GM21717 (cell line): ENCODE data around the gene HADHA.

Experiments
- ATAC-seq: cut with Tn5 transposase; IDR thresholded peaks from one replicate; pipeline ENCODE4 v1.9.1; 2021; ENCODE audit warnings: mild to moderate bottlenecking, moderate library complexity; ENCODE audit not compliant: unreplicated experiment

HADHA gene

DNA sequence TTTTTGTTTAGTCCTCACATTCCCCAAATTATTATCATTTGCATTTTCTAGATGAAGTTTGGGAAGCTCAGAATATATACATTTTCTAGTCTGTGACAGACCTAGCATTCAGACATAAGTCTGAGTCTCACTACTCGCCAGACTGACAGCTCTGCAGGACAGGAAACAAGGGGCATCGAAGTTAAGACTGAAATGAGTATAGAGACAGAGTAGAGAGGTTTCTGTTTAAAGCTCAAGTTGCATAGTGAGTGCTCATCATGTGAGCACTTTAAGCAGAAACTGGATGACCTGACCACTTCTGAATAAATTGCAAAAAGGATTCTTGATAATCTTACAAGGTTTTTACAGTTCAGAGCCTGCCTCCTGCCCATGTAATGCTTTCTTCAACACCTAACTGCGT lies 1.4 kb upstream of the HADHA start:
- peak; percentile 45 for ATAC-seq

DNA sequence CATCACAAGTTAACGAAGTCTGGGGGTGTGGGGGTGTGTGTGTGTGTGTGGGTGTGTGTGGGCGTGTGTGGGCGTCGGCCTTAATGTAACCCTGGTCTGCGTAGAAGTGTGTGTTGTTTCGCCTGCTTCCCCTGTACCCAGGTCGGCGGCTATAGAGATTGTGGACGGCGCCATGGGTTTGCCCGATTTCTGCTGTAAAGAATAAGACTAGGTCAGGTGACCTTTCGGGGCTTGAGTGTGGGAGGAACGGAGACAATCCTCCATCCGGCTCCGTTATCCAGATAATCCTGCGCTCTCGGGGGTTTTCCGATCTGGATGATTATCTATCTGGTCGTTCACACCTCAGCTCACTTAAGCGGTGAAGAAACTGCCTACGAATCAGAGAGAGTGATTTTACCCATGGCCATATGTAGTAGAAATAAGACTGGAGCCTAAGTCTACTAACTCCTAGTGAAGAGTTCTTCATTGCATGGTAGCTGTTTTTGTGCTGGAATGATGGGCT lies 850 bp upstream of the HADHA start:
- peak; percentile 15 for ATAC-seq

DNA sequence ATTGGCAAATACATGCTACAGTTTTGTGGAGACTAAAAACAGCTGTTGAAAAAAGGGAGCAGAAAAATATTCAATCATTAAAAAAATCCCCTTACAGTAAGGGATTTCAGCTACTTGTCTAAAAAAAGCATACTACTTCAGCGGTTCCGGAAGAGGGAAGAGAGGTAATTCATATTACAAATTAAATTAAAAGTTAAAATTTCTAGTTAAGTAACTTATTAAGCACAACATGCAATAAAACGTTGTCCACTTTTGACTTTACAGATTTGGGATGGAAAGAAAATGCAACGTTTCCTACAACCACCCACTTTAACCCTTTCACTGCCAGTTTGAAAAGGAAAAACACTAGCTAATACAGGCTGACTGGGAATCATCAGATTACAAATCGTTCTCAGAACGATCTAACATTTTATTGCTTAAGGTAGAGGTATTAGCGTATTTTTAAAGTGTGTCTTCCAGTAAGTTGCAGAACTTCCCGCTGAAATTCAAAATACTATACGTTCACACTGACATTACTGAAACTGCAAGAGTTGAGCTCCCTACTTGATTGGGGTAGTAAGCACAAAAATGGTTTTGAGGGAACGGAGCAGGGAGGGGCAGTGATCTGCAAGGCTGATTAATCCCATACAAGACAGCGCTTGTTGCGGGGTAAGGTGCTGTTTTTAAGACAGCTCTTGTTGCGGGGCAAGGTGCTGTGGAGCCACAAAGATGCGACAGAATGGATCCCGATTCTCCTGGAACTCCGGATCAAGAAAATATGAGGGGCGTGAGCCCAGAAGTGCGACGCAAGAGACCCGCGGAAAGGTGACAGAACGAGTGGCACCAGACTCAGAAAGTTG lies 743 bp downstream of the HADHA start:
- ATAC-seq = no peak

DNA sequence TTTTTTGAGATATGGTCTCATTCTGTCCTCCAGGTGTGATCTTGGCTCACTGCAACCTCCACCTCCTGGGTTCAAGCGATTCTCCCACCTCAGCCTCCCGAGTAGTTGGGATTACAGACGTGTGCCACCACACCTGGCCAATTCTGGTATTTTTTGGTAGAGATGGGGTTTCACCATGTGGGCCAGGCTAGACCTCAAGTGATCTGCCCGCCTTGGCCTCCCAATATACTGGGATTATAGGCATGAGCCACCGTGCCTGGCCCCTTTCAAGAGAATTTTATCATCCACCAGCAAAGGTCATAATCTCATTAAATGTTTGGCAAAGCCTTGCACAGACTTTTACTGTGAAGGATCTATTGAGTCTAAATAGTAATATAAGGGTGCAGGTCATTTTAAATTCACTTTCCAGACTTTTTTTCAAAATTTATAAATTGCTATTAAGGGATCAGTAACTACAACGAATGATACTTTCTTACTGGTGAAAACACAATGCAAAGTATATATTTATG lies 2.5 kb downstream of the HADHA start:
- no peak for ATAC-seq

DNA sequence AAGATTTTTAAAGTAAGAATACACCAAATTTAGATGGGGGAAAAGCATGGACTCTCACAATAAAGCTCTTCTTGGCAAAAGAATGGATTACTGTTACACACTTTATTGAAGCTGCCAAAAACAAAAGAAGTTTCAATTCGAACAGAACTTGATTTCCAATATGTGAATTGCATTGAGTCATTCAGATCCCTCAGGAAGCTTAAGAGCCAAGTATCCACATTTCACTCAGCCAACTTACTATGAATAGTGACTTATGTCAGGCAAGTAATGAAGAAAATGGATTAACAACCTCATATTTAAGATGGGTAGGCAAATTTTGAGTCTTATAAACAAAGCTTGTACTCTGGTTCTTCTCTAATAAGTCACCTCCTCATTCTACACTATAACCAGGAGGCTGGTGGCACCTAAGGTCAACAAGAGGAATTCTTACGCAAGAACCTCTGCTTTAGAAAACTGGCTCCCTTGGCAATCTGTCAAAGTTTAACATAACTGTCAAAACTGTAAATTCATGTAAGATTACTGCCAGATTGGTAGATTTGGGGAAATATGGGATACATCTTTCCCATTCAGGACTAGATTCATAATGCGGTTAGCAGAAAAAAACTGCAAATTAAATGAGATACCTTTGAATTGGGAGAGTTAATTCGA lies 6.0 kb downstream of the HADHA start:
- ATAC-seq = no peak

DNA sequence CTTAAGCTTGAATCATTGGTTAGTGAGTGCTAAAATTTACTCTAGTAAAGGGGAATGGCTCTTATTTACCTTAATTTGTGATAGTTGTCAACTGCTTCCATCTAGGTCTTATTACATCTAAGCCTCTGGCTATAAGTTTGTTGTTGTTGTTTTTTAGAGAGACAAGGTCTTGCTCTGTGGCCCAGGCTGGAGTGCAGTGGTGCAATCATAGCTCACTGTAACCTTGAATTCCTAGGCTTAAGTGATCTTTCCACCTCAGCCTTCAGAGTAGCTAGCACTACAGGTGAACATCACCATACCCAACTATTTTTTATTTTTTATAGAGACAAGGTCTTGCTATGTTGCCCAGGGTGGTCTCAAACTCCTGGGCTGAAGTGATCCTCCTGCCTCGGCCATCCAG lies 6.6 kb downstream of the HADHA start:
- no peak for ATAC-seq

DNA sequence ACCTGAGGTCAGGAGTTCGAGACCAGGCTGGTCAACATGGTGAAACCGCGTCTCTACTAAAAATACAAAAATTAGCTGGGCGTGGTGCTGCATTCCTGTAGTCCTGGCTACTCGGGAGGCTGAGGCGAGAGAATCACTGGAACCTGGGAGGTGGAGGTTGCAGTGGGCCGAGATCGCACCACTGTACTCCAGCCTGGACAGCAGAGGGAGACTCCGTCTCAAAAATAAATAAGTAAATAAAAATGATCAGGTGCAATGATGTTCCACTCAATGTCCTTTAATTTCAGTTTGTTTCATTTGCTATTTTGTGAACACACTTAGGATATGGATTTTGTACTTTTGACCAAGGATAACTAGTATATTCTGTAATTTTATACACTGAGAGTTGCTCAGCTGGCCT lies 9.3 kb downstream of the HADHA start:
- ATAC-seq = no peak

DNA sequence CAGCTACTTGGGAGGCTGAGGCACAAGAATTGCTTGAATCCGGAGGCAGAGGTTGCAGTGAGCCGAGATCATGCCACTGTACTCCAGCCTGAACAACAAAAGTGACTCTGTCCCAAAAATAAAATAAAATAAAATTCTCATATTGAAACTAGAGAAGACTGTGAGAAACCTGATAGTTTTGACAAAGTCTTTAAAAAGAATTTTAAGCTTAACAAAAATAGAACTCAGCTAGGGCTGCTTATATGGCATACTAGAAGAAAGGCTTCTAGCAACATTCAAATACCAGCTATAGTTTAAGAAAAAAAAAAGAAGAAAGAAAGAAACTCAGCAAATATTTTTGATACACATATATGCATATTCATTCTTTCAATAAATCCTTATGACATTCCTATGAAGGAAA lies 13.6 kb downstream of the HADHA start:
- no peak for ATAC-seq

DNA sequence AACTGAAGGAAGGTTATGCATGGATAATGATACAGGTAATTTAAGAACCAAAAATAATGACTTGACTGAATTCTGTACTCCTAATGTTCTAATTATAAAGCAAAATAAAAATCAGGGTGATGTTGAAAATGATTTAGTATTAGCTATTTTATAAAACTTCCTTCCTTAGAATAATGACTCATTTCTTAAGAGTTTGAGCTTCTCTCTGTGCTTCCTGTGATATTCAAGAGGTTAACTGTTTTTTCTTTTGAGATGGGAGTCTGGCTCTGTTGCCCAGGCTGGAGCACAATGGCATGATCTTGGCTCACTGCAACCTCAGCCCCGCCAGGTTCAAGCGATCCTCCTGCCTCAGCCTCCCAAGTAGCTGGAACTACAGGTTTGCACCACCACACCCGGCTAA lies 14.8 kb downstream of the HADHA start:
- ATAC-seq = no peak

DNA sequence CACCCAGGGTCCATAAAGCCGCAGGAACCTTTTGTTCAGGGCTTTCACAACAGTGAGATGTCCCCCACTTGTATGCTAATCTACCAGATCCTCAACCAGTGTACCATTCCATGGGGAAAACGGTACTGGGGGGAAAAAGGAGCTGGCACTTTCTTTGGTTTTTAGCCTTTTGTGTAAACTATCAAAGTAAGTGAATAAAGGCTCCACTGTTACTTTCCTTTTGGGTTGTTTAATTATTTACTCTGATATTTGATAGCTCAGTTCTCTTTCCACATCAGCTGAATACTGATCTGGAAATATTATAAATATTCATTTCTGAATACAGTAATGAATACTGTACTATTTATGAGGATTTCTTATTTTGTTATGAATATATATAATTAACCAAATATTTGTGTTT lies 20.3 kb downstream of the HADHA start:
- ATAC-seq = no peak

DNA sequence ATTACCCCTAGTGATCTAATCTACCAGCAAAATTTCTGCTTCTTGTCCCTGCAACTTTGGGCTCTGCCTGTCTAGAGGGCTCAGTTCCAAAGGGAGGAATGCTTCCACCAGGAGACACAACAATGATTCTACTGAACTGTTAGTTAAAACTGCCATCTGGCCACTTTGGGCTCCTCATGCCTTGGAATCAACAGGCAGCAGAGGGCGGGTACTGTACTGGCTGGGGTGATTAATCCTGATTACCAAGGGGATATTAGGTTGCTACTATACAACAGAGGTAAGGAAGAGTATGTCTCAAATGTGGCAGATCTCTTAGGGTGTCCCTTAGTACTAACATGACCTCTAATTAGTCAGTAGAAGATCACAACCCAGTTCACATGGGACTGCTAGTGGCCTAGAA lies 21.4 kb downstream of the HADHA start:
- no peak for ATAC-seq

DNA sequence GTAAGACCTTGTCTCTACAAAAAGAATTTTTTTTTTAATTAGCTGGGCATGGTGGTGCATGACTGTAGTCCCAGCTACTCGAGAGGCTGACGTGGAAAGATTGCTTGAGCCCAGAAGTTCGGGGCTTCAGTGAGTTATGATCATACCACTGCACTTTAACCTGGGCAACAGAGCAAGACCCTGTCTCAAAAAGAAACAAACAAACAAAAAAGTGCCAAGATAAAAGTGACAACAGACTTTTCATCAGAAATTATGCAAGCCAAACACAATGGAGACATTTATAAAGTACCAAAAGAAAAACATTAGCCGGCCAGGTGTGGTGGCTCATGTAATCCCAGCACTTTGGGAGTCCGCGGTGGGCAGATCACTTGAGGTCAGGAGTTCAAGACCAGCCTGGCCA lies 26.7 kb downstream of the HADHA start:
- no peak for ATAC-seq

DNA sequence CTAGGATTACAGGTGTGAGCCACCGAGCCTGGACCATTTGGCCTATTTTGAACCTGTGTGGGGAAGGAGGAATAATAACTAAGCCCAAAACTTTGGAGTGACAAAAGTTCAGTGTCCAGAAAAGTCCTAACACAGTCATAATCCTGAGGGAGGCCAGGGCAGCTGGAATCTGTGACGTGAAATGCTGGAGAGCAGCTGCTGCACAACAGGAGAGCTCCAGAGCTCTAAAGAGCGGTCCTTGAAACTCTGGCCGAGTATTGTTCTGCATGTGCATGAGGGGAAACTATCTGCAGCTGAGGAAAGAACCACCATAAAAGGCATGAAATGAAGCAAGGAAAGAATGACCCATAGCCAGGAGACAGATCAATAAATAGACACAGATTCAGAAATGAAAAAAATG lies 27.8 kb downstream of the HADHA start:
- ATAC-seq = no peak

DNA sequence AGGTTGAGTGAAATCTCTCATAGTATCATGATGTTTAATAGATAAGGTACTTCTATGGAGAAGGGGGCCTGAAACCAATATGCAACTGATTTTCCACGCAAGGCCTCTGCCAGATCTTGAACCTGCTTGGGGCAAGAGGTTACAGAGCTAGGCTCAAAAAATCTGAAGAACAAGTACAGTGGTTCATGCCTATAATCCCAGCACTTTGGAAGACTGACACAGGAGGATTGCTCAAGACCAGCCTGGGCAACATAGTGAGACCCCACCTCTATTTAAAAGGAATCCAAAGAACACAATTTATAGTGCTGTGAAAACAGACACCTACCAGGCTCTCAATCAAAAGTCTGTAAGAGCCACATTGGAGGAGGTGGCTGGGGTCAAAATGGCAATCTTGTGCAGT lies 28.6 kb downstream of the HADHA start:
- ATAC-seq = no peak

DNA sequence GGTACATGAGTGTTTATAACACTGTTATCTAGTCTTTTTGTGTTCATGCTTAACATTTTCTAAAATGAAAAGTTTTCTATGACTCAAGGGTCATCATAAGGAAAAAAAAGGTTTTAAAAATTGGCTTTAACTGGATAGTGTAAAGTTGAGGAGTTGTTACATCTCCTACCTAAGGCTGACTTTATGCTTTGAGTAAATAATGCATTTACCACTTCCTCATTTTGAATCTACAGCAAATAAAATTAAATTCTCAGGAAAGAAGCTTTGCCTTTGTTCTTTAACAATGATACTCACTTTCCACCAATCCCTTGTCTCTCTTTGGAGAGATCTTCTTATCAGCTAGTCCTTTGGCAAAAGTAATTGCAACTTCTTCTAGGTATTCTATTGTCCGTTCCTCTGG lies 29.7 kb downstream of the HADHA start:
- no peak for ATAC-seq

DNA sequence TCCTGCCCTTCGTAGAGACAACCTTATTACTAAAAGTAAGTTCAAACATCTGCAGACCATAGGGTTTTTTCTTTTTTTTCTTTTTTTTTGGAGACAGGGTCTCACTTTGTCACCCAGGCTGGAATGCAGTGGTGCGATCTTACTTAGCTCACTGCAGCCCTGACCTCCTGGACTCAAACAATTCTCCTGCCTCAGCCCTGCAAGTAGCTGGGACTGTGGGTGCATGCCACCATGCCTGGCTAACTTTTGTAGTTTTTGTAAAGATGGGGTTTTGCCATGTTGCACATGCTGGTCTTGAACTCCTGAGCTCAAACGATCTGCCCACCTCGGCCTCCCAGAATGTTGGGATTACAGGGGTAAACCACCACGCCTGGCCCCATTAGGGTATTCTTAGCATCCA lies 32.4 kb downstream of the HADHA start:
- no peak for ATAC-seq

DNA sequence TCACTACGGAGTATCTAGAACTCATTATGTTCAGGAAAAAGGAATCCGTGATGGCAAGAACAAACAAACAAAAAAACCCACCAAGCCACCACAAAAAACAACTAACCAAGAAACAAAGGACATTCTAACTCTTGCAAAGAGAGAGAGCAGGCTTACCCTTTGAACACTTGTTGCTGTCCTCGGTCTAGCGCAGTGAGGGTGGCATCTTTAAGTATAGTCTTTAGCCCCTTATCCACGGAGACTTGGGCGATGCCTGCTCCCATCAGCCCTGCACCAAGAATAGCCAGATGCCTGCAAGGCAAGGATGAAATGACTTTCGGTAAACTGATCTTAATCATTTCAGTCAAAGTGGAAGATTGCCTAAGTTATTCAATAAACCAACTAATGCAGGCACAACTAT lies 40.5 kb downstream of the HADHA start:
- no peak for ATAC-seq

DNA sequence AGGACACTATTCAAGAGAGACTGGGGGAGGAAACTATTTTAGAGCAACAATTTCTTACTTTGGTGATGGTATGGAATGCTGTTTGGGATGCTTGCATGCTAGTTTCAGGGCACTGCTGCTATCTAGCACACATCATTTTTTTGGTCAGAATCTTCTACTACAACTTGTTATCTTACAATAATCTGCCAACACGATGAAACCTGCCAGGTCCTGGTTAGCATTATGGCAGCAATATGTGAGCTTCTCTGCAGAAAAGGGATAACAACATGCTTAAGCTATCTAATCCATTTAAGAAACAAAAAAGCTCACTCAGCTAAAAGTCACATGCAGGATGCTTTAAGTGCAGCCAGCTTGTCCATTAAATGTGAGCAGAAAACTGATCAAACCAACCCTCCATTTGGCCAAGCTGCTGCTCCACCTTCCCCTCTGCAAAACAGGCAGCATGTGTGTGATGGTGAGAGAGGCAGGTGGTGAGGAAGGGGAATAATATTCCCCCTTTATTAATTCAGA lies 41.4 kb downstream of the HADHA start:
- ATAC-seq = no peak

DNA sequence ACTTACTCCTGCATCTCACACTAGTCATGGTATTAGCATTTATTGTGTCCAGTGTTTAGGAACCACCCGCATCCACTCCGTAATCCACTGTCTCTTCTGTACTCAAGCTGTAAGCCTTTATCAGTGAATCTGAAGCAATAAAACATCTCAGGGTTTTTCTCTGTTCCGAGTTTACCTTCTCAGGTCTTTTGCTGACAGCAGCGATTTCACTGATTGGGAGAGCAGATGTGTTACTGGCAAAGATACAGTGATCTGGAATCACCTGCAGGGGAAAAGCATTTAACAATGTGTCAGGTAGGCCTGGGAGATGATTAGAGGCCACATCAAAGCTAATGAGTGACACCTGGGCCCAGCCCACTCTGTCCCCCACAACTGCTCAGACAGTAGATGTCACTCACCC lies 46.9 kb downstream of the HADHA start:
- no peak for ATAC-seq

DNA sequence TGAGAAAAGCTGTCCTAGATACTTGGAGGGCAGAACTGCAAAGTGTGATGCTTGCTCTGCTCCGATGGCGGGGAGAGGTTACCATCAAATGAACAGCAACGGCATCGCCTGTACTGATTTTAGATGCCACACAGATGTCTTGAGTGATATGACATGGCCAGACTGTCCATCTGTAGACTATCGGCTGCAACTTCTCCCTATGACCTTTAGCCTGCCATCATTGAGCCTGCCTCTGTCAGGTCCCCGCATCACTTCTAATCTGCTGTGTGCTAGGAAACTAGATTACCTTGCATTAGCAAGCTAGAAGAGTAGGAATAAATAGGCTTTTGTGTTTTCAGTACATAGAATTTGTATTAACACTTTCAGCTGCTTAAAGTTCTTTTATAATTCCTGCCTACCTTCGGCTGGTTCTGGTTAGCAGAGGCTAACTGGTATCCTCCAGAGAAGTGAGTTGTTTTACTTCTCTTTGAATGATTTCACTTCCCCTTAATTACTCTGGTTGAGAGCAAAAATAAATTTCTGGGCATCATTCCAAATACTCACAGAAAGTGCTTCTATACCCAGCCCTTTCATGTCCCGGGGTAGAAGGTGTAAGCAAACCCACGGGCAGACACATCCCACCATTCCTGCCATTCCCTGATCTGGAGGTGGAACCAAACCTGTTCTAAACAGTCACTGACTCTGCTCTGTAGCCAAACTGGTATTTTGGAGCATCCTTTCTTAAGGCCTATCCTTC lies 47.6 kb downstream of the HADHA start:
- no peak for ATAC-seq
